ENCODE results near the gene RHCE. TPM values are rescaled to one million over a fixed set of nuclear protein-coding genes. Genes with fewer than 3 reads are reported as not detected.
"Not testable (repeated sequence)": the region's sequence is repeated elsewhere in the genome, so short reads cannot be mapped to it uniquely, and the experiment has no call there.

The RHCE gene
- total RNA-seq, 2 experiments from 2014 or later, result 0.17 TPM; not detected in 1

DNA sequence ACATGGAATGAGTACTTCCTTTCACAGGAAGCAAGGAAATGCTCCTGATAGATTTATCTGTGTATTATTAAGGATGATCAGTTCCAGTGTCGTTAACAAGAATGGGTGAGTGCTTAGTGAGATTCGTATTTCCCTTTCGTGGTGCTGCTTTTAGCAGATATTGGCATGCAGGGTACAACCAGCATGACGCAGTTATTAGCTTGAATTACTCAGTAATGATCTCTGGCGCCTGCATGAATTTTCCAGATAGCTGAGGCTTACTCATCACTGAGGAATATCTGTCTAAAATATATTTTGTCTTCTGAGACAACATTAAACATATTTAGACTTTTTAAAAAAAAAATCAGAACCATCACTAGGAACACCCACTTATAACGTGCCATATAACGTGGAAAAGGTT lies 48.9 kb downstream of the RHCE start:
- H3K9me3 Mint-ChIP-seq, CTCF ChIA-PET, H3K27me3 Mint-ChIP-seq: not testable (repeated sequence)

DNA sequence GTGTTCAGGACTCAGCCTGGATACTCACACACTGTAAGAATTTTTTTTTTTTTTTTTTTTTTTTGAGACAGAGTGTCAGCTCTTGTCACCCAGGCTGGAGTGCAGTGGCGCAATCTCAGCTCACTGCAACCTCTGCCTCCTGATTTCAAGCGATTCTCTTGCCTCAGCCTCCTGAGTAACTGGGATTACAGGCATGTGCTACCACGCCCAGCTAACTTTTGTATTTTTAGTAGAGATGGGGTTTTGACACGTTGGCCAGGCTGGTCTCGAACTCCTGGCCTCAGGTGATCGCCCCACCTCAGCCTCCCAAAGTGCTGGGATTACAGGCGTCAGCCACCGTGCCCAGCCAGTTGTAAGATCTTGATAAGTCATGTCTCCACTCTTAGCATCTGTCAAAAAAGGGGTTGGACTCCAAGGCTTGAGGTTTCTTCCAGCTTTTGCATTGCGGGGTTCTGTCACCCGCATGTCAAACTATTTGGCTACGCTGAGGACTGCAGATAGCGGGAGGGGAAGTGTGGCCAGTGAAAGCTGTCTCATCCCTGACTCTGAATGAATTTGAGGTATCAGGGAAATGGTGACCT lies 50.8 kb downstream of the RHCE start:
- DNase-seq; H3K27ac Mint-ChIP-seq; H3K4me3 Mint-ChIP-seq; H3K4me1 Mint-ChIP-seq; POLR2A ChIA-PET; H3K36me3 Mint-ChIP-seq (ENCODE audit: low read depth); H3K9me3 Mint-ChIP-seq; H3K27me3 Mint-ChIP-seq: not testable (repeated sequence)
- CTCF ChIA-PET, result interaction anchor here (0.7 kb wide), 1 partner anchor 125 kb away, joined by 3 read pairs; no protein-coding TSS in a partner anchor

More for the DNA sequence above, 48.9 kb downstream of the RHCE start:
- DNase-seq; H3K27ac Mint-ChIP-seq; H3K4me3 Mint-ChIP-seq; H3K36me3 Mint-ChIP-seq (ENCODE audit: low read depth); H3K4me1 Mint-ChIP-seq; POLR2A ChIA-PET: not testable (repeated sequence)

- no peak overlapping the region for H3K27ac Mint-ChIP-seq
- no peaks in the 10 kb centered on the region for H3K9me3 Mint-ChIP-seq
- no peaks in the 10 kb centered on the region for H3K27me3 Mint-ChIP-seq
- H3K4me1 Mint-ChIP-seq, result no peaks in the 10 kb centered on the region
- ChIA-PET CTCF (interaction anchor here (0.7 kb wide), 1 partner anchor 126 kb away, joined by 3 read pairs; no protein-coding TSS in a partner anchor), POLR2A (no interaction called here)
- no peak overlapping the region for H3K4me3 Mint-ChIP-seq
- no peaks in the 10 kb centered on the region for H3K36me3 Mint-ChIP-seq (ENCODE audit: low read depth)
- DNase-seq, result no peak
These were observed 51.4 kb downstream of the RHCE start for GRCh38 chr1:25369241-25369640.

DNA sequence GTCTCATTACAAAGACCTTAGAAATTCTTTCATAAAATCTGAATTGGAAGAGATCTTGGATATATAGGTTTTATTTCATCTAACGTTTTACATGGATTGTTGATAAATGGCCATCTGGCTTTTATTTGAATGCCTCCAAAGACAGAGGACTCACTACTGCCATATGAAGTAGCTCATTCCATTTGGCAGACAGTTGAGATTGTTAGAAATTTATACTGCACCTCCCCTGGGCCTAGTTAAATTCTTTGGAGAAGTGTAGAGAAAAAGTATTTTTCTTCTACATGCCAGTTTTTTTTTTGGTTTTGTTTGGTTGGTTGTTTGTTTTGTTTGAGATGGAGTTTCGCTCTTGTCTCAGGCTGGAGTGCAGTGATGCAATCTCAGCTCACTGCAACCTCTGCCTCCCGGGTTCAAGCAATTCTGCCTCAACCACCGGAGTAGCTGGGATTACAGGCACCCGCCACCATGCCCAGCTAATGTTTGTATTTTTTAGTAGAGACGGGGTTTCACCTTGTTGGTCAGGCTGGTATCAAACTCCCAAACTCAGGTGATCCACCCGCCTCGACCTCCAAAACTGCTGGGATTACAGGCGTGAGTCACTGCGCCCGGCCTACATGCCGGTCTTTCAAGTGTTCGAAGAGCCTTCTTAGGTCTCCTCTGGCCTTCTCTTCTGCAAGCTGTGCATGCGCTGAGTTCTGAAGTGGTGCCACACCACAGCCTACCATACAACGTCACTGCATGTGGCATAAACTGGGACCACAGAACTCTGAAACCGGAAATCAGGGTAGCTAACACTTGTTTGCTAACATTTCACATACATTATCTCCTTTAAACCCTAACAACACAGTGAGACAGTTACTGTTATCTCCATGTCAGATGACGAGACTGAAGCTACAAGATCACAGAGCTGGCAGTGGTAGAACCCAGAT lies 57.7 kb downstream of the RHCE start:
- H3K27me3 Mint-ChIP-seq, CTCF ChIA-PET, POLR2A ChIA-PET, H3K9me3 Mint-ChIP-seq, DNase-seq, H3K4me3 Mint-ChIP-seq, H3K27ac Mint-ChIP-seq: not testable (repeated sequence)
- H3K4me1 Mint-ChIP-seq, result peaks cover 15% of the 10 kb centered on the region
- H3K36me3 Mint-ChIP-seq (ENCODE audit: low read depth), result peaks cover 32% of the 10 kb centered on the region

- H3K27ac Mint-ChIP-seq, result no peak overlapping the region
- POLR2A ChIA-PET, result no interaction called here
These were observed 58.7 kb downstream of the RHCE start for GRCh38 chr1:25361901-25362300.

GRCh38 chr1:25360596-25361581 lies 59.7 kb downstream of the RHCE start:
- ChIA-PET POLR2A (no interaction called here), CTCF (no interaction called here)
- Mint-ChIP-seq H3K27ac (peak overlapping the region; percentile 65), H3K9me3 (no peaks in the 10 kb centered on the region), H3K4me3 (no peak overlapping the region), H3K36me3 (ENCODE audit: low read depth) (peaks cover 47% of the 10 kb centered on the region), H3K27me3 (no peaks in the 10 kb centered on the region), H3K4me1 (peaks cover 34% of the 10 kb centered on the region)
- DNase-seq, result no peak

More at GRCh38 chr1:25361901-25362300, 58.7 kb downstream of the RHCE start:
- Mint-ChIP-seq H3K36me3 (ENCODE audit: low read depth) (peaks cover 40% of the 10 kb centered on the region), H3K4me1 (peaks cover 24% of the 10 kb centered on the region), H3K9me3 (no peaks in the 10 kb centered on the region), H3K4me3 (no peak overlapping the region), H3K27me3 (no peaks in the 10 kb centered on the region)
- DNase-seq, result no peak
- CTCF ChIA-PET, result no interaction called here

- Mint-ChIP-seq H3K4me3 (peak overlapping the region; percentile 0), H3K4me1 (peaks cover 47% of the 10 kb centered on the region), H3K27me3 (no peaks in the 10 kb centered on the region), H3K9me3 (no peaks in the 10 kb centered on the region), H3K27ac (peak overlapping the region; percentile 88), H3K36me3 (ENCODE audit: low read depth) (peaks cover 63% of the 10 kb centered on the region)
- ChIA-PET POLR2A (no interaction called here), CTCF (interaction anchor here (0.6 kb wide), 2 partner anchors 500 to 1665 kb away, joined by 3 to 5 read pairs; partner anchors contain the start of gene RPL11)
- DNase-seq, result no peak
These were observed 63.8 kb downstream of the RHCE start for GRCh38 chr1:25356848-25357247.

GRCh38 chr1:25356441-25356840 lies 64.2 kb downstream of the RHCE start:
- H3K4me1 Mint-ChIP-seq, result peaks cover 47% of the 10 kb centered on the region
- no peaks in the 10 kb centered on the region for H3K9me3 Mint-ChIP-seq
- ChIA-PET POLR2A (no interaction called here), CTCF (interaction anchor here (0.6 kb wide), 1 partner anchor 1665 kb away, joined by 3 read pairs; the partner anchor contains the start of gene RPL11)
- no peaks in the 10 kb centered on the region for H3K27me3 Mint-ChIP-seq
- peak overlapping the region; percentile 88 for H3K27ac Mint-ChIP-seq
- H3K4me3 Mint-ChIP-seq, result no peak overlapping the region
- no peak for DNase-seq
- H3K36me3 Mint-ChIP-seq (ENCODE audit: low read depth), result peaks cover 61% of the 10 kb centered on the region

- Mint-ChIP-seq H3K4me3 (peak overlapping the region; percentile 2), H3K27ac (peak overlapping the region; percentile 88), H3K27me3 (no peaks in the 10 kb centered on the region), H3K9me3 (no peaks in the 10 kb centered on the region), H3K36me3 (ENCODE audit: low read depth) (peaks cover 57% of the 10 kb centered on the region), H3K4me1 (peaks cover 47% of the 10 kb centered on the region)
- DNase-seq, result peak; percentile 38
- ChIA-PET CTCF (no interaction called here), POLR2A (no interaction called here)
These were observed 64.7 kb downstream of the RHCE start for GRCh38 chr1:25355841-25356395.

DNA sequence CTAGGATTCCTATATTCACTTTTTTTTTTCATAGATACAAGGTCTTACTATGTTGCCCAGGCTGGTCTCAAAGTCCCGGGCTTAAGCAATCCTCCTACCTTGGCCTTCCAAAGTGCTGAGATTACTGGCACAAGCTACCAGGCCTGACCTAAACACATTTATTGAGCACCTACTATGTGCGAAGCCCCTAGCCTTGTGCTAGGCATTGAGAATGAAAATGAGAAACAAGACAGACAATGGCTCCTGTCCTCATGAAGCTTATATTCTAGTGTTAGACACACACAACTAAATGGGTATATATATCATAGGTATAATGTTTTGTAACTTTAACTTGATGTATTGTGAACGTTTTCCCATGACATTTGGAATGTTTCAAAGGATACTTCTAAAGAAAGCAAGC lies 71.0 kb downstream of the RHCE start:
- Mint-ChIP-seq H3K36me3 (ENCODE audit: low read depth) (peaks cover 43% of the 10 kb centered on the region), H3K4me1 (peaks cover 20% of the 10 kb centered on the region), H3K9me3 (no peaks in the 10 kb centered on the region), H3K4me3 (no peak overlapping the region), H3K27ac (no peak overlapping the region), H3K27me3 (no peaks in the 10 kb centered on the region)
- no peak for DNase-seq
- ChIA-PET POLR2A (no interaction called here), CTCF (interaction anchor here (0.9 to 1.3 kb wide), 2 partner anchors 110 to 118 kb away, joined by 3 read pairs; no protein-coding TSS in a partner anchor)

DNA sequence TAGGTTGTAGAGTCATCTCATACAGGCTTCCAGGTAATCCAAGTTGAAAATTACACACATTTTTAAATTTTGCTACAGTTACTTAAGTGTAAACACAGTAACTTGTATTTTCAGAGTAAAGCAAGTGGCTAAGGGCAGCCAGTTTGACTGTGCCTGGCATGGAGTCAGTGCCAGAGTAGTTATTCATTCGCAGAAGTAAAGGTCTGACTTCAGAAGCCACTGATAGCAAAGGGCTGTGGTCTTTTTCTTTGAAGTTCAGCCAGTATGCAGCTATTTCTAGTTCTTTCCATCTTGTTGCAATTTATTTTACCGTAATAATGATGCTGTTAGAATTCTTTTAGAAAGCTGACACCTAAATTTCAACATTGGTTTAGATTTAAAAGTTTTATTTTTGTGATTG lies 73.1 kb downstream of the RHCE start:
- H3K4me1 Mint-ChIP-seq, result peaks cover 23% of the 10 kb centered on the region
- CTCF ChIA-PET, result interaction anchor here (1.1 kb wide), 1 partner anchor 8 kb away, joined by 4 read pairs; no protein-coding TSS in a partner anchor
- peaks cover 49% of the 10 kb centered on the region for H3K36me3 Mint-ChIP-seq (ENCODE audit: low read depth)
- H3K4me3 Mint-ChIP-seq, result no peak overlapping the region
- H3K27ac Mint-ChIP-seq, result no peak overlapping the region
- H3K9me3 Mint-ChIP-seq, result no peaks in the 10 kb centered on the region
- H3K27me3 Mint-ChIP-seq, result no peaks in the 10 kb centered on the region
- POLR2A ChIA-PET, result interaction anchor here (0.6 kb wide), 1 partner anchor 614 kb away, joined by 5 read pairs; no protein-coding TSS in a partner anchor
- DNase-seq, result no peak

DNA sequence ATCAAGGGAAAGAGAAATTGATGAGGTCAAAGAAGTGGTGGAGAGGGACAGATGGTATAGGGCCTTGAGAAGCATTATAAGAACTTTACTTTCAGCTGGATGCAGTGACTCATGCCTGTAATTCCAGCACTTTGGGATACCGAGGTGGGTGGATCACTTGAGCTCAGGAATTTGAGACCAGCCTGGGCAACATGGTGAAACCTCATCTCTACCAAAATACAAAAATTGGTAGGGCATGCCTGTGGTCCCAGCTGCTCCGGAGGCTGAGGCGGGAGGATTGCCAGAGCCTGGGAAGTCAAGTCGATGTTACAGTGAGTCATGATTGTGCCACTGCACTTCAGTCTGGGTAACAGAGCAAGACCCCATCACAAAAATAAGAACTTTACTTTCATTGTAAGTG lies 76.8 kb downstream of the RHCE start:
- Mint-ChIP-seq H3K36me3 (ENCODE audit: low read depth) (peaks cover 44% of the 10 kb centered on the region), H3K4me1 (peaks cover 44% of the 10 kb centered on the region), H3K9me3 (no peaks in the 10 kb centered on the region), H3K27ac (no peak overlapping the region), H3K4me3 (no peak overlapping the region), H3K27me3 (no peaks in the 10 kb centered on the region)
- ChIA-PET CTCF (interaction anchor here (2.4 kb wide), 1 partner anchor 104 kb away, joined by 10 read pairs; no protein-coding TSS in a partner anchor), POLR2A (no interaction called here)
- no peak for DNase-seq
